ENCODE data around the gene MRC2.

MRC2 gene

GRCh38 chr17:62665599-62665998 is 38.1 kb downstream of the MRC2 start:
- no peak for DNase-seq

- no peak for DNase-seq
Measured at GRCh38 chr17:62666061-62666800, 38.8 kb downstream of the MRC2 start.

GRCh38 chr17:62666801-62667591 is 39.5 kb downstream of the MRC2 start:
- DNase-seq = no peak

- DNase-seq = no peak
Measured at GRCh38 chr17:62668091-62668804, 40.8 kb downstream of the MRC2 start.

GRCh38 chr17:62670202-62670821 is 42.8 kb downstream of the MRC2 start:
- no peak for DNase-seq

GRCh38 chr17:62671553-62671952 is 44.1 kb downstream of the MRC2 start:
- no peak for DNase-seq

- DNase-seq = no peak
Measured at GRCh38 chr17:62672957-62673356, 45.5 kb downstream of the MRC2 start.

- DNase-seq = no peak
Measured at GRCh38 chr17:62673614-62674362, 46.3 kb downstream of the MRC2 start.

GRCh38 chr17:62674363-62674739 is 46.9 kb downstream of the MRC2 start:
- DNase-seq = no peak

GRCh38 chr17:62674841-62675240 is 47.4 kb downstream of the MRC2 start:
- no peak for DNase-seq

GRCh38 chr17:62675260-62675659 is 47.8 kb downstream of the MRC2 start:
- no peak for DNase-seq

- DNase-seq = no peak
Measured at GRCh38 chr17:62675701-62676100, 48.2 kb downstream of the MRC2 start.

GRCh38 chr17:62676231-62676943 is 48.9 kb downstream of the MRC2 start:
- DNase-seq = no peak

- DNase-seq = no peak
Measured at GRCh38 chr17:62676952-62677596, 49.6 kb downstream of the MRC2 start.

GRCh38 chr17:62678214-62678919 is 50.9 kb downstream of the MRC2 start:
- DNase-seq = no peak

- no peak for DNase-seq
Measured at GRCh38 chr17:62679866-62680377, 52.5 kb downstream of the MRC2 start.

- no peak for DNase-seq
Measured at GRCh38 chr17:62680541-62681052, 53.1 kb downstream of the MRC2 start.

- DNase-seq = no peak
Measured at GRCh38 chr17:62681061-62681938, 53.8 kb downstream of the MRC2 start.

GRCh38 chr17:62681939-62682381 is 54.5 kb downstream of the MRC2 start:
- no peak for DNase-seq
